NCI-H2227 (cell line): Measurements from ENCODE around the gene PDE4DIP.
"Not testable (repeated sequence)": the region's sequence is repeated elsewhere in the genome, so short reads cannot be mapped to it uniquely, and the experiment has no call there.

Source experiments
- DNase-seq: peaks from one replicate; lab custom pipeline; 2025; ENCODE audit not compliant: unreplicated experiment; lab: John Stamatoyannopoulos, UW

PDE4DIP gene

GRCh38 chr1:148844220-148844619, at the start of gene PDE4DIP:
Gene PDE4DIP (plus strand): TSS chr1:148844428. CDS start chr1:148844775, 347 bp downstream.
- DNase-seq, result not testable (repeated sequence)

- not testable (repeated sequence) for DNase-seq
Observed at GRCh38 chr1:148808268-148808928, 35.8 kb upstream of the PDE4DIP start.

GRCh38 chr1:148808929-148809283, 35.3 kb upstream of the PDE4DIP start:
- not testable (repeated sequence) for DNase-seq

DNA sequence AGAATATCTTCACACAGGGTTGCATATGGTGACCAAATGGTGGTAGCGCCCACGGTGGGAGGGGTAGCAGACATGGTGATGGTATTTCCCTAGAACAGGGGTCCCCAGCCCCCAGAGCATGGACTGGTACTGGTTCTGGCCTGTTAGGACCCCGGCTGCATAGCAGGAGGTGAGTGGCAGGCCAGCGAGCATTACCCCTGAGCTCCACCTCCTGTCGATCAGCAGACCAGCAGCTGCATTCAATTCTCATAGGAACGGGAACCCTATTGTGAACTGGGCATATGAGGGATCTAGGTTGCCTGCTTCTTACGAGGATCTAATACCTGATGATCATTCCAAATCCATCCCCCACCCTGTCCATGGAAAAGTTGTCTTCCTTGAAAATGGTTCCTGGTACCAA, 22.0 kb upstream of the PDE4DIP start:
- DNase-seq, result not testable (repeated sequence)

DNA sequence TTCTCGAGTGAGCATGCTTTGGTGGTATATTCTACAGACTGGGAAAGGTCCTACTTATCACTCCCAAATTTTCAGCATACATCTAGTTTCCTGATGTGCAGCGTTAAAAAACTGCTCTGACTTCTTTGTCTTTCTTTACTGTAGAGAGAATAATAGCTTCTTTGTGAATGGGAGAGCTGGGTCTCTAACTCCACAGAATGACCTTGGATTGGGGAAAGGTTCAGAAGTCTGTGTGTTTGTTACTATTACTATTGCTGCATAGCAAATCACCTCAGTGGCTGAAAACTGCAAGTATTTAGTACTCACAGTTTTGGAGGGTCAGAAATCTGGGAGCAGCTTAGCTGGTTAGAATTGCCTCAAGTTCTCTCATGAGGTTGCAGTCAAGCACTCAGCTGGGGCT, 20.4 kb upstream of the PDE4DIP start:
- DNase-seq, result not testable (repeated sequence)

DNA sequence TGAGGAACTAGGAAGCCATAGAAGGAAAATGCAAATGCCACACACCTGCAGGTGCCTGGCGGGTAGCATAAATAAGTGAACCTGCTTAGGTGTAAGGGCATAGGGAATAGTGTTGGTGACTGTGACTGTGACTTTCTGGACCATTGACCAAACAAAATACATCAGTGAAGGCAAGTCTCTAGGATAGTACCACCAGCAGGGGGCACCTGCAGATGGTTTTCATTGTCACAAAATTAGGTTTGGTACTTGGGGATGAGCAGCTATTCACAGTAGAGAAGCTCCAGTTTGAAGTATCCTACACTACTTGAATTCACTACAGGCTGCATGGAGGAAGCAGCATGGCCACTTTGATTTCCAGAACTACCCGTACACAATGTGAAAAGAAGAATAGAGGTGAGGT, 19.2 kb upstream of the PDE4DIP start:
- DNase-seq, result not testable (repeated sequence)

DNA sequence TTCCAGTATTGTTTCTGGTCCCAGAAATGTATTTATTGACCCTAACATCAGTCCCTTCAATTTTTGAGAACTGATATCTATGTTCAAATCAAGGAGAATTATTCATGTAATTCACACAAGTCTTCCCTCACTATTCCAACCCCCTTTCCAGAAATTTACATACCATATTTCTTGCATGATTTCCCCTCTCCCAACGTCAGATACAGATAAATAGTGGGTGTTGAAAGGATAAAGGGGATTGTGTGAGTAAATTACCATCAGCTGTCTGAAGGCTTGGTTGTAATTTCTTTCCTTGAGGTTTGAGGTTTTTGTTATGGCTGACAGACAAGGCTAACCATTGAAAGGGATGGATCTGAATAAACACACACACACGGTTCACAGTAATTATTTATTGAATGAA, 15.7 kb upstream of the PDE4DIP start:
- DNase-seq, result not testable (repeated sequence)

- not testable (repeated sequence) for DNase-seq
Observed at GRCh38 chr1:148828962-148829361, 15.3 kb upstream of the PDE4DIP start.

GRCh38 chr1:148829365-148829764, 14.9 kb upstream of the PDE4DIP start:
- DNase-seq, result not testable (repeated sequence)

DNA sequence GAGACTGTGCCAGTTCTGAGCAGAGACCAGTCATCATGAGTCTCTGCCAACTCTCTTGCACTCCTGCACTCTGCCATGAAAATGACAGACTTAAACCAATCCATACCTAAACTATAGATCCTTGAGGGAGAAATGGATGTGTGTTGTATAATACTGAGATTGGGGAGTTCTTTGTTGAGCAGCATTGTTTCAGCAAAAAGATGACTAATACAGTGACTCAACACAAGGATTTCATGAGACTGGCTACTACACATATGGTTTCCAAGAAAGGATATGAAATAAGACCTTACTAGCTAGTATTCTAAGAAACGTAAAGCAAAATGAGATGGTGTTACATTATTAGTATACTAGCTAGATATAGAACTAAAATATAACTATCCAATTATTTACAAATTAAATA, 3.0 kb upstream of the PDE4DIP start:
- not testable (repeated sequence) for DNase-seq

DNA sequence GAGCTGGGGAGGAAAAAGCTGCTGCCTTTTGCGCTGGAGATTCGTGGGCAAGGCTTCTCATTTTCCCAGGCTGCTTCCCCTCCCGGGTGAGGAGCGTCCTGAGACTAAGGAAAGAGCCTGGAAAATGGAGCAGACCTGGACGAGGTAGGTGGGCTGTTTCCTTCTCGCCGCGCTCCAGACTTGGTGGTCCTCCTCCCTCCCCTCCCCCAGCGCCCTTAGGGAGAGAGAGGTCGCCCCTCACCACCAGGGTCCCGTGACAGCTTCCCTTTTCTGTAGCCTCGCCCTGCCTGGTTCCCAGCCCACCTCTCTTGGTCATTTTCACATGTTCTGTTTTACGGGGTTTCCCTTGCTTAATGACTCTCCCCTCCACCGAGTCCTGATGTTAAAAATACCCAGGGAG, 423 bp downstream of the PDE4DIP start:
- not testable (repeated sequence) for DNase-seq

DNA sequence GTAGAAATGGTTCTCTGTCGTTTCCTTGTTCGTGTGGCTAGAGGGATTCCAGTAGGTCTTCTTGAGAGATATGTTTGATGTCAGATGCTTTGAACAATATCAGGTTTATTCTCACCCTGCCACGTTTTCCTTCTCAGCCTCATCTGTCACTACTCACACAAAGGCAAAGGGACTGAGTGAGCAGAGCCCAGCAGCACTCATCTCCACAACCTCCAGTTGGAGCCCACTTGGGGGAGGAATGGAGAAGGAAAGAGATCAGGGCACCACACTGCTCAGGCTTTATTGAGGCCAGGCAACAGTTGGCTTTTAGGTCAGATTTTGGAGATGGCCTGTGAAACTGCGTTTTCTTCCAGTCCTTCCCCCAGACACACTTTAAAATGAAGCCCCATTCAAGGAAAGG, 840 bp downstream of the PDE4DIP start:
- DNase-seq, result not testable (repeated sequence)

GRCh38 chr1:148850347-148850746, 6.1 kb downstream of the PDE4DIP start:
- not testable (repeated sequence) for DNase-seq

DNA sequence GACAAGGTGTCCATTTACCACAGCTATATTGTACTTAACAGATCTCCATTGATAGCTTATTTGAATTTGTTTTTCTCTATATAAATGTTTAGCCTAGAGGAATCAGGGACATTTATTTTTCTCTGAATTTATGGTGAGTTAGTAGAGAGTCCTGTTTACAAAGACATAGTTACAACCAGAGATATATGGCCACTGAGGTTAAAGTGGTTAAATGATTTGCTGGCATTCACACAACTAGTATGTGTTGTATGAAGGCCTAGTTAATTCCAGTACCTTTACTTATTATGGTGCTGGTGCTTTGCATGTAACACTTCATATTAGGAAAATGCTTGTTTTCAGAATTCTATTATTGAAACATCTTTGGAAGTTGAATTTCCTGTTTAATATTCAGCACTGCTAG, 6.6 kb downstream of the PDE4DIP start:
- not testable (repeated sequence) for DNase-seq

- not testable (repeated sequence) for DNase-seq
Observed at GRCh38 chr1:148851684-148852083, 7.5 kb downstream of the PDE4DIP start.

DNA sequence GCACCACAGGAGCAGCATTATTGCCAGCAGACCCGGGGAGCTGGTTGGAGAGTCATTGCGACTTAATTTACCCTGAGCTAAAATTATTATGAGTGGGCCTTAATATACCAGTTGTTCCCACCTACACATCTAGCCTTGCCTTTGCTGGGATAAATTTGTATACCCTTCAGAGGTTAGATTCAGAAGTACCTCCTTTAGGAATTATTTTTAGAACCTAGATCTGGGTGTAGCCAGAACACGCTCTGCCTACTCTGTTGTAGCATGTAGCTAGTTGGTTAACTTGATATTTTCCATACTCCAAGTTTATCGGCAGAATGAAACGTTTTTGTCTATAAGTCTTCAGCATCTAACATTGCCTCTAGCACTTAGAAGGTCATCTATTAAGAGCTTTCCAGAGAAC, 9.1 kb downstream of the PDE4DIP start:
- DNase-seq, result not testable (repeated sequence)

- DNase-seq, result not testable (repeated sequence)
Observed at GRCh38 chr1:148854063-148854462, 9.8 kb downstream of the PDE4DIP start.

DNA sequence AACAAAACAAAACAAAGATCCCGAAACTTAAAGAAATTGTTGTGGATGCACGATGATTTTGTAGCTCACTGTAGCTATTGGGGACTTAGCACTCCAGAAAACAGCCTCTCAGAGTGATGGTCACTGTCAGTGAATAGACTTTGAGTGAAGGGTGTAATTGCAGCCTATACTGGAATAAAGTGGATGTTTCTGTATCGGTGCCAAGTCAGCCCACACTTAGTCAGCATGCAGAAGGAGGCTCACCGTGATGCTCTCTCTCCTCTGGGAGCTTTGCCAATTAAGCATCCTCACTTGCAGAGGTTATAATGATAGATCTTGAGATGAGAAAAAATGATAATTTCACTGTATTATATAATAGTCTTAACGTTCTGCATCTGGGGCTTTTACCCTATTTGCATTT, 11.1 kb downstream of the PDE4DIP start:
- not testable (repeated sequence) for DNase-seq

GRCh38 chr1:148860049-148860448, 15.8 kb downstream of the PDE4DIP start:
- DNase-seq, result not testable (repeated sequence)

DNA sequence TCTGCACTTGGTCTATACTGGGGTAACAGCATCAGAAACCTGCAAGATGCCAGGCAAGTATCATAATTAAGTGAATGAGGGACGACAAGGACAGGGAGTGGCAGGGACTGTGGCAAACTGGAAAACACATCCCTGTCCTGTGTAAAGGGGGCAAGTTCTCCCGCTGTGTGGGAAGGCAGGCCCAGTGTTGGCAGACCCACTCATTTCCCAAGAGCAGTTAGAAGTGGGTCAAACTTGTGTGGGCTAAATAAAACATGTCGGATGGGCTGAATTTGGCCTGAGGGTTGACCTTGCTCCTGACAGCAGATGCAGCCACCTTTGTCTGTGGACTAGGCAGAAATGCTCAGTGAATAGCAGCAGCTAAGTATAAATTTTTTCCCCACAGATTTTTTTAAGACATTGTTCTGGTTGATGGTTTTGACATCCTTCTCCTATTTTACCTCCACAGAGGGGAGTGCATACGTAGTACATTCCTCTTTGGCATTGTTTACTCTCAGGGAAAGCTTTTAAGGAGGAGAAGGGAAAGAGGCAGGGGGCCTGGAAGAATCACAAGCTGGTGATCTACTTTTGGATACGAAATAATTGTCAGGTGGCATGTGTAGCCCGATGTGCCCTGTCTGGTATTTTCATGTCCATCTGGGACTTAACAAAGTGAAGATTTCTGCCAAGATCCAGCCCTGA, 16.5 kb downstream of the PDE4DIP start:
- DNase-seq, result not testable (repeated sequence)

DNA sequence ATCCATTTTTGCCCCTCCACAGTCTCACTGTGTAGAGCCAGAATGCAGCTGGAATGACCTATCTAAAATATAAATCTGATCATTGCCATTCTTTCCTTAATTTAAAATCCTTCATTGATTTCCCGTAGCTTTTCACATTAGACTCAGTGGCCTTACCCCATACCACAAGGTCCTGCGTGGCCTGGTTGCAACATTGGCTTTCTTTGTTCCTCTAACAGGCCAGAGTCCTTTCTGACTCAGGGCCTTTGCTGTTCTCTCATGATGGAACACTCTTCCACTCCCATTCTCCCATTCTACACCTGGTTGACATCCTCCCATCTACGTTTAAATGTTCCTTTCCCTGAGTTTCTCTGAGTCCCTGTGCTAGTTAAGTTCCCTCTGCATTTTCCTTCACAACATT, 18.4 kb downstream of the PDE4DIP start:
- not testable (repeated sequence) for DNase-seq

DNA sequence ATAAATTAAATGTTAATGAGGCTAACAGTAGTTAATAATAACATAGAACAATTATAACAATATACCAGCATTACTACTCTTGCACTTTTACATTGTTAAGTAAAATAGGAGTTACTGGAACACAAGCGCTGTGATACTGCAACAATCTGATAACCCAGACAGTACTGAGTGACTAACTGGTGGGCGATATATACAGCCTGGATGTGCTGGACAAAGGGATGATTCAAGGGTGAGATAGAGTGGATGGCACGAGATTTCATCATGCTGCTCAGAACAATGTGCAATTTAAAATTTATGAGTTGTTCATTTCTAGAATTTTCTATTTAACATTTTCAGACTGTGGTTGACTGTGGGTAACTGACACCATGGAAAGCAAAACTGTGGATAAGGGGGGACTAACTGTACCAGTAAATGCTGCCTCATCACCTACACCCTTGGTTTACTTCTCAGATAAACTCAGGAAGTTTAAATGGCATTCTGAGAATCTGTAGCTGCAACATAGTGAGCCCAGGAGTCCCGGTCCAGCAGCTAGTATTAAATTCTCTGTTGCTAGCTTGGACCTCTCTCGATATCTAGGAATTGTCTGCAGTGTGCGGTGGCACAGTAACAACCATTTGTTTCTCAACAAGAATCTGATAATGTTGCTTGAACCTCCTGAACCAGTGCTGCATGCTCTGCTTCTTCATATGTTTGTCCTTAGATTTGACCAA, 24.9 kb downstream of the PDE4DIP start:
- DNase-seq, result not testable (repeated sequence)
